ENCODE results near the gene BMPER.

The BMPER gene

GRCh38 chr7:34191771-34192479 is 286.6 kb downstream of the BMPER start:
- DNase-seq = no peak

GRCh38 chr7:34192906-34193305 is 287.6 kb downstream of the BMPER start:
- no peak for DNase-seq

- DNase-seq = no peak
These were observed 292.9 kb downstream of the BMPER start for GRCh38 chr7:34198231-34198641.

Measured in SIG-M5 (cell line).